Activated CD8-positive, alpha-beta memory T cell treated with anti-CD3 and anti-CD28 coated beads, Interleukin-2, amount 50 U/mL, for 1 hour (primary cell): ENCODE measurements around the gene CST3.

Source experiments
- DNase-seq: peaks from one replicate; pipeline ENCODE4 v3.0.0-alpha.2; 2020; ENCODE audit errors: extremely low read depth

The CST3 gene

GRCh38 chr20:23602699-23603098, 35.1 kb downstream of the CST3 start:
- DNase-seq: no peak

GRCh38 chr20:23602241-23602640, 35.5 kb downstream of the CST3 start:
- DNase-seq: no peak

- no peak for DNase-seq
Measured at GRCh38 chr20:23601715-23602114, 36.0 kb downstream of the CST3 start.

DNA sequence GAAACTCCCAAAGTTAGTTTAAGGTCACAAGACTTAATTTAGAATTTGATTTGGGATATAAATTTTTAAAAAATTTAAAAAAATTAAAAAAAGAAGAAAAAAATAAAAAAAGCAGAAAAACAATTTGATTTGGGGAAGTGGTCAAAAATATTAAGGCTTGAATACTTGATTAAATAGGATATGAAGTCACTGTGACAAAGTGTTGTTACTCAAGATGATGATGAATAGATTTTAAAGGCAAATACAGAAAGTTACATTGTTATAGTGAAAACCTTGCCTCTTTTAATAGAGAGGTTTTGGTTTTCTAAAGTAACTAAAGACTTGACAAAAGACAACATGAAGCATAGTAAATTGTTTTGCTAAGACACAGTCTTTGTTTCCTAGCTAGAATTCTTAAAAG, 39.3 kb downstream of the CST3 start:
- DNase-seq: no peak

DNA sequence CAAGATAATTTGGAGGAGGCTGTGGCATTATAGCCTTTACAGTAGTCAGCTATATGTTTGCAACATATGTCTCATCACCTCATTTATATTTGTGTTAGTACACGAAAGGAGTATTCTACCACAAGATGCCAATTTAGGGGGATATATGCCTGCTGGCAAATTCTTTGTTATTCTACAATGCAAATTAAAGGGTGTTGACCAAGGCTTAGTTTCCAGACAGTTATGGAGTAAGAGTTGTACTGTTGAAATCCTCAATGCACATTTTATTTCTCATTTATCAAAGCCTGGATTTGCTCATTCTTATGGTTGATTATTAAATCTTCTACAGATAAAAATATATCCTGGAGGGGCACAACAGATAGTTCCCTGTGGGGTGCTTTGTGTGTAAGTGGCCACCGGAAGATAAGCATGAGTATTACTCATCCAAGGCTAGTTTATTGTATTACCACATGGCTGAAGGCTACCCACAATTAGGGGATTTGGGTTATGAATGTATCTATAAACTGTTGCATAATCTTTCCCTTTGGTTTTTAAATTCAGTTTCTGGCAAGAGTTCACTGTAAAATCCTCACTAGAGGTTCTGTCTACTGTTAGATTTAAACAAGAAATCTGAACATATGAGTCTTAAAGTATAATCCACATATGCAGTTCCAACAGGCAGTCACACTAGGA, 41.0 kb downstream of the CST3 start:
- no peak for DNase-seq

DNA sequence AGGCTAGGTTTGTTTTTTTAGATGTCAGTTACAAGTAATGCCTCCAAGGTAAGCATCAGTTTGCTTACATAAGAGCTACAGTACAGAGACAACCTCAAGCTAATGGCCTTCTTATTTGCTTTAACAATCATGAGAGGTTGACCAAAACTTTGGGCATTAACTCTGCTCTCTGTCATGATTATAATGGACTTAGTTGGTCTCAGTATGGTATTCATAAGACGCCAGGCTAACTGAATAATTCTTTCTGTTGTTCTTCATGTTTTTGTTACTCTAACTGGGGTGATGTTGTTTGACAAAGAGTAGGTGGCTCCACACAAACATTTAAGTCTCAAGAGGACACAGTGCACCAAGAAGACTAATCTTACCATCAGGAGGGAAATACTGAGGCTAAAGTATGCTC, 41.8 kb downstream of the CST3 start:
- DNase-seq: no peak

- no peak for DNase-seq
Measured at GRCh38 chr20:23588434-23589403, 49.0 kb downstream of the CST3 start.

DNA sequence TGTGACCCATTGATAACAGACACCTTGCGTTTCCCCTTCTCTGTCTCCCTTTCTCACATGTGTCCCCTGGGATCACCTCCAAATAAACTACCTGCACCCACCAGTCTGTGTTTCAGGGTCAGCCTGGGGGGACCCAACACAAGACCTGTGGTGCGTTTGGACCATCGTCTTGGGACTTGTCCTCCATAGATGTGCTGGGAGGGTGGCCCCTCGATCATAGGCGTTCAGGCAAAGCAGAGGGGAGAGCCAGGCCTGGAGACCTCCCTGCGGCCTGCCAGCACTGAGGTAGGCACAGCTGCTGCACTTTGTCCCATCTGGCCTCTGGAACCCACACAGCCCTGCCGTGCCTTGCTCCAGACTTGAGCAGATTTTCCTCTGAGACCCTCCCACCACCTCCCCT, 50.1 kb downstream of the CST3 start:
- no peak for DNase-seq

GRCh38 chr20:23586735-23587525, 50.8 kb downstream of the CST3 start:
- DNase-seq: no peak

GRCh38 chr20:23585808-23586734, 51.7 kb downstream of the CST3 start:
- no peak for DNase-seq

DNA sequence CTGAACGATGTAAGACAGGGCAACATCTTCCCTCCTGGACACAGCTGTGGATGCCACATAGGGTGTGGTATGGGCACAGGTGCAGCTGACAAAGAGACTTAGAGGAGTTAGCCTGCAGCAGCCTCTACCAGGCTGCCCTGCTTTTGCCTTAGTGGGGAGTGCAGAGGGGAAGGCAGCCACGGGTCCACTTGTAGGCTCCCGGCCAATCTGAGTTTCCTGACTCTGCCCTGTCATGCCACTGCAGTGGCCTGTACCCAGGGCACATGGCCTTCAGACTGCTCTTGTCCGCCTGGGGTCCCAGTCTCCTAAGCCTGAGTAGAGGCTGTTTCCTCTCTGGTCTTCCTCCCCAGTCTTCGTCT, 52.3 kb downstream of the CST3 start:
- no peak for DNase-seq

DNA sequence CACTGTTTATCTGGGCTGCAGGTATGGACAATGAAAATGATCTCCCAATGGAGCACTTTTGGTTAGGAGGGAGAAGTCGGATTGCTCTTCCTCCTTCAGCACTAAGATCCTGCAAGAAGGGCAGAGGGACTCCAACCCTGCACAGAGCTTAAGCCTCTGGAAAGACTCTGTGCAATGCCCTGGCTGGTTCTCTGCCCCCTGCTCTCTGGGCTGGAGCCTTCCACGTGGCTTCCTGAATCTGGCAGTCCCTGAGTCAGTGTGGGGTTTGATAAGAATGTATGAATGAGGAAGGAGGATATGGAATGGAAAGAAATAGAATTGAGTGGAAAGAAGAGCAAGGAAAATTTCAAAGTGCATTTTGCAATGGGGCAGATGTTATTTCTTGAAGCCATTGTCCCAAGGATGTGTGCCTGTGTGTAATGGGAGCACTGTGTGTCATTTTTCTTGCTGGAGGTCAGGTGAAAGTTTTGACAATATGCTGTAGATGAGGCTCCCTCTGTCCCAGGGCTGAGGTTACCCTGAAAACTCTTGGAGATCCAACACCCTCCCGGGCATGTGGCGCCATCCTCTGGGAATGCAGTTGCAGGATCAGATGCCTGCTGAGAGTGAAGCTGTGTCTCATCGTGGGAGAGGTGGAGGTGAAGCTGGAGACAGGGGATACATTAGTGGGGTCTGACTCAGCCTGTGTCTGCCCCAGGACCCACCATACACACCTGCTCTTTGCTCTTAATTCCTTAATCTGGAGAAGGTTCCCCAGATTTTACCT, 53.1 kb downstream of the CST3 start:
- no peak for DNase-seq
